Globus pallidus (tissue), 1 donor: ENCODE measurements around the gene MET.
"Not testable (repeated sequence)": the region's sequence is repeated elsewhere in the genome, so short reads cannot be mapped to it uniquely, and the experiment has no call there.

Source experiments
- DNase-seq: peaks from one replicate; pipeline ENCODE4 v3.0.0-alpha.2; 2015; ENCODE audit warnings: low spot score

Gene MET

DNA sequence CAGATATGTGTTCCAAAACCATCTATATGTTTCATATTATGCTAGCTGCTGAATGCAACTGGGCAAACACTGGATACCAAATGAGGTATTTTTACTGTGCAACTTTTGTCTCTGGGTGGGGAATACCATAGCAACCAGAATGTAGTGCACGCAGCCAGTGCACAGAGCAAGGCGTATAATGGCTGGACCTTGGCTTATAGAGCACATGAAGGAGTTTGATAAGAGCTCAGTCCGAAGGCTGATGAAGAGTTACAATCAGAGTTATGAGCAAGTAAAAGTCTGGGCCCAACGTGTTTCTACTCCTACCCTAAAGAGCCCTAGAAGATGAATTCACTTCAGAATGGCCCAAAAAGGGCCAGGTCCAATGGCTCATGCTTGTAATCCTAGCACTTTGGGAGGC, 82.2 kb downstream of the MET start:
- no peak for DNase-seq

DNA sequence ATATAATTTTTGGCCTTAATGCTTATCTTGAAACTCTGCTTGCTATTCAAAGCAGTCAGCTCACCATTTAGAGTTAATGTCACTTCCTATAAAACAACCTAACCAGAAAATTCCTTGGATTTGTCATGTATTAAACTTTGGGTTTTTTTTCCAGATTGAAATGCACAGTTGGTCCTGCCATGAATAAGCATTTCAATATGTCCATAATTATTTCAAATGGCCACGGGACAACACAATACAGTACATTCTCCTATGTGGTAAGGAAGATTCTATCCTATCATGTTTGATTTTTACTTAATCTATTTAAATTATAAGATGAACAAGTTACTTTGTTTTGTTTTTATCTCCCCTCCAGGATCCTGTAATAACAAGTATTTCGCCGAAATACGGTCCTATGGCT, 85.3 kb downstream of the MET start:
- DNase-seq: no peak

DNA sequence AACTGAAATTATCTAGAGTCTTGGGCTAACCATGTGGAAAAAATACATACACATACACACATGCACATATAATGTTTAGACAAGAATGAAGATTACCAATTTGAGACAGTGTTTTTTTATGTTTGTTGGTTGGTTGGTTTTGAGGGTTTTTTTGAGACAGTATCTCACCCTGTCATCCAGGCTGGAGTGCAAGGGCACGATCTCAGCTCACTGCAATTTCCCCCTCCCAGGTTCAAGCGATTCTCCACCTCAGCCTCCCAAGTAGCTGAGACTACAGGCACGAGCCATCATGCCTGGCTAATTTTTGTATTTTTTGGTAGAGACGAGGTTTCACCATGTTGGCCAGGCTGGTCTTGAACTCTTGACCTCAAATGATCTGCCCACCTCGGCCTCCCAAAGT, 87.6 kb downstream of the MET start:
- not testable (repeated sequence) for DNase-seq

DNA sequence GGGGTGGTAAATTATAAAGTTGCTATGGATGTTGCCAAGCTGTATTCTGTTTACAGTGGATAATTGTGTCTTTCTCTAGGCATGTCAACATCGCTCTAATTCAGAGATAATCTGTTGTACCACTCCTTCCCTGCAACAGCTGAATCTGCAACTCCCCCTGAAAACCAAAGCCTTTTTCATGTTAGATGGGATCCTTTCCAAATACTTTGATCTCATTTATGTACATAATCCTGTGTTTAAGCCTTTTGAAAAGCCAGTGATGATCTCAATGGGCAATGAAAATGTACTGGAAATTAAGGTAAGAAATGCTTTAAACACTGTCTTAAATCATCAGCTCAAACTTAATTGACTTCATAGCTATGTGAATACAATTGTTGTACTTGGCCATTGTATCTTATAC, 91.0 kb downstream of the MET start:
- DNase-seq: no peak

DNA sequence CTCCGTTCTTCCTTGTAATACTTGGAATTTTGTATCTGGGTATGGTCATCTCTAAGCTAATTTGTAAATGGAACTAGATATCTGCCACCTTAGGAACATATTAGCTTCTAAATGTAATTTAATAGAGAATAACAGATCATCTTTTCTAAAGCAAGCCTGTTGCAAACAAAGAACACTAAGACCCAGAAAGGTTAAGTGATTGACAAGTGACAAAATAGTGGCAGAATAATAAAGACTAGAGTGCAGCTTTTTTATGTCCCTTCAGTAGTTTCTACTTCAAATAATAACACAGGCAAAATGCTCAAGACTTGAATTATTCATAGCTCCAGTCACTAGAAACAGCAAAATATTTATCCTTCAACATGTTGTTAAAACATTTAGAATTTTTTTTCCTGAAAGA, 91.7 kb downstream of the MET start:
- DNase-seq: no peak

DNA sequence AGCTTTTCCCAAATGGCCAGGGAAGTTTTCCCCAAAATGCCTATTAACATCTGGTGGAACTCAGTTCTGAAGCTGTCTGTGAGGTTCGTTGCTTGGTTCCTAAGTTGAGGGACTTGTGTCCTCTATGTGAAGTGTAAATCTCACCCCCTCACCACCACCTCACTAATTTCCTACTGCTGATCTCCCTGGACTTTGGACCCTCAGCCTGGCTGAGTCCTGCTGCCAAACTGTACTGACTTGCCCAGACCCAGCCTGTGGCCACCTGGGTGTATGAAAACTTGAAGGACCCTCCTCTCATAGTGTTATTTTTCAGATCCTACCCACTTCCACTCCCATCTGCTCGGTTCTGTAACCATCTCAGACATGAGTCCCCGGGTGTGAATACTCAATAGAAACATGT, 94.9 kb downstream of the MET start:
- no peak for DNase-seq

DNA sequence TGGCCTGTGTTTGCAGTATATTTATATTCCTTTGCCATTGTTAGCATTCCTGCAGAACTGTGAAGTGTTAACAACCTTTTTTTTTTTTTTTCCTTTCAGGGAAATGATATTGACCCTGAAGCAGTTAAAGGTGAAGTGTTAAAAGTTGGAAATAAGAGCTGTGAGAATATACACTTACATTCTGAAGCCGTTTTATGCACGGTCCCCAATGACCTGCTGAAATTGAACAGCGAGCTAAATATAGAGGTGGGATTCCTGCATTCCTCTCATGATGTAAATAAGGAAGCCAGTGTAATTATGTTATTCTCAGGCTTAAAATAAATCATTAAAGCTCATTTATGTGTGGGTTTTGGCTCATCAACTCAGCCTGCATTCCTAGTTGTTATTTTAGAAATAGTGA, 97.5 kb downstream of the MET start:
- no peak for DNase-seq

DNA sequence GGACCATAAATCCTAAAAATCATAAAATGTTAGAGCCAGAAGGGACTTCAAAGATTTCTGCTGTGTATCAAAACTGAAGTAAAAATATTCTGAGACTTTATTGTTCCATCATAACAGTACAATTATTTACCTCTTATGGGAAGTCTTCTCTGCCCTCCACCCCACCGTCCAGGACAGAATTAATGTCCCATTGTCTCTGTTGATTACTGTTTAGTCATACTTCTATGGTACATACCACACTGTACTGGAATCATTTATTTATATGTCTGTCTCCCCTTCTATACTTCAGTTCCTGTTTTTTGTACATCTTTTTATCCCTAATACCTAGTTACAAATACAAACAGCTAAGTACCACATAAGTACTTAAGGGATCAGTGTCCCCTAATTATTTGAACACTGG, 98.9 kb downstream of the MET start:
- no peak for DNase-seq

DNA sequence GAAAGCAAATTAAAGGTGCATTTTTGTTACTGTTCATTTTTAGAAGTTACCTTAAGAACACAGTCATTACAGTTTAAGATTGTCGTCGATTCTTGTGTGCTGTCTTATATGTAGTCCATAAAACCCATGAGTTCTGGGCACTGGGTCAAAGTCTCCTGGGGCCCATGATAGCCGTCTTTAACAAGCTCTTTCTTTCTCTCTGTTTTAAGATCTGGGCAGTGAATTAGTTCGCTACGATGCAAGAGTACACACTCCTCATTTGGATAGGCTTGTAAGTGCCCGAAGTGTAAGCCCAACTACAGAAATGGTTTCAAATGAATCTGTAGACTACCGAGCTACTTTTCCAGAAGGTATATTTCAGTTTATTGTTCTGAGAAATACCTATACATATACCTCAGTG, 99.6 kb downstream of the MET start:
- no peak for DNase-seq

DNA sequence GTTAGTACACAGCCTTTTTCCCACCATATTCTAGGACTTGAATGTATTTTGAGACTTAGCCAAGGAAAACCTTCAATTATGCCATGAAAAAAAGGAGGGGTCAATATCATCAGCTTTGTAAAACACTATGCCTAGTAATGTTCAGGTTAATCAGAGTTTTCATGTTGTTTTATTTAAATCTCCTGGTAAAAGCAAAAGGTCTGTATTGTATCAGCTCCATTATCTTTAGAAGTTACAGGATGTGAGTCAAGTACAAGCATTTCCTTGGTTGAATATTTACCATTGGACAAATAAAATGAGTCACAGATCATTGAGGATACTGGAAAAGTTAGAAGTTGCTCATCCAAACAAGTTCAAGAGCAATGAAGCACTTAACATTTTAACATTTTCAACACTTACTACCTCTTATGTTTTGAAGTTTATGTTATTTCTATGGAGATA, 100.4 kb downstream of the MET start:
- DNase-seq: no peak

DNA sequence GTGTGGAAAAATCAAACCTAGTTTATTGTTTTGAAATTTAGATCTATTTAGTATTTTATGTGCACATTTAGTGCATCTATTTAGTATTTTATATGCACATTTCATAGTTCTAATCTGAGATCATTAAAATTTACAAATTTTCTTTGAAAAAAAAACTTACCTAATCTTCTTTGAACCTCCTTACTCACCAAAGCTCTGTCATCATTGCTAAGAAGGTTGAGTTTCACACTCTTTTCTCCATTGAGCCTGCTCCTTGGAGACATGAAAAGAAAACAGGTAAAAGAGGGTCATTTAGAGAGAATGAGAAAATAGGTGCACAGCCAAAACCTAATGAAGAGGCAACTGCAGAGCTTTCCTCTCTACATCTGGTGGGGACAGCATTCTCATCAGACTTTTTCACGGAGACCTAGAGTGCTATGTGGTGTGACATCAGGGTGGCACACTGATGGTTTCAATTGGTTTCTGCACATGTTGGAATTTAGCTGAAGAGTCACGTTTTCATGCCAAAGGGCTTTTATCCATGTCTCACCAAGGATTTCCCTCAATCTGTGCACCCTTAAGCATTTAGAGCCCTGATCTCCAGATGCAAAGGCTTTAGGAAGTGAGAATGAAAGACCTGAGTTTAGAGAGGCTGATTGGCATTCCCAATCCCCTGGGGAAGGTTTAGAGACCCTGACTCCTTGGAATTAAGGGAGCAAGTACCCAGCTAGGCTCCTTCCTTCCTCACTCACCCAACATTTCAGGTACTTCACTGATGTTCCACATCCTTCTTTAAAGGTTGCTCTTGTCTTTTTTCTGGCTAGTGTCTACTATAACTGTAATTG, 101.1 kb downstream of the MET start:
- no peak for DNase-seq

DNA sequence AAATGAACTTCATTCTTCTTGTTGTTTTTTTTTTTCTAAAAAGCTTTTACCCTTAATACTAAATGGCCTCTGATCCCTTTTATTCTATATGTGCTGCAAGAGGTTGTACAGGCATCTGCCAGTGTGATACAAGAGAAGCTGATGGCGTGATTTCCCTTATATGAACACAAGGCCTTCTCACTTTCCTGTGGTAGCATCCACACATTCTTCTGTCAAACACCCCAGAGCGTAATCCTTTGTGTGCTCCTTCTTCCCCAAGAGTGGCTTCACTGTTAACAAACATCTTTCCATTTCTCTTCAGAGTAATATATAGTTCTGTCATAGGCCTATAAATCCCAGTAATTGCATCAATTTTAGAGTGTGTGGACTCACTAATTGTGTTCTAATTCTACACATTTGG, 104.0 kb downstream of the MET start:
- no peak for DNase-seq

DNA sequence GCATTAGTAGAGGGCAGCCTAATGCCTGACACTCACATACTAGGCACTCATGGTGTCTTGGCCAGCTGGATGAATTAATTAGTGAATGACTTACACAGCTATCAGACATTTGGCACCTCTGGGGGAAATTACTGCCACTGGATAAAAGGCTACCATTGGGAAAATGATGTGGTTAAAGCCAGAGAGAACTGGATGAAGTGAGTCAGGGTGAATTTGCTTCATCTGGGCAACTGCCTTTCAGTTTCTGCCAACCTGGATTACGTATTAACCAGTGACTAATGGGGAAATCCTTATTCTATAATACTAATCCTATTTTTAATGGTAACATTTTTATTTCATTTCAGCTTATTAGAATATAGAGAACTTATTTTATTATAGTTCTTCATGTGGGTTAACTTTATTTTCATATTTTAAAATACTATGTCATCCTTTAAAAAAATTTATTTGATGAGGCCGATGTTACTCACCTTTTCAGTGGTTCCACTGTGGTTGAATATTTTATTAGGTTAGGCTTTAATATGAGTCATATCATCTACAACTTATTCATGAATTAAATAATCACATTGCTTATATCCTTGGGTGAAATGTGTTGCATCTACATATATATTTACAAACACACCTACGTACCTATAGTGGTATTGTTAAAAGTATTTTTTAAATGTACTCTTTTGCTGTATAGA, 104.8 kb downstream of the MET start:
- DNase-seq: no peak

DNA sequence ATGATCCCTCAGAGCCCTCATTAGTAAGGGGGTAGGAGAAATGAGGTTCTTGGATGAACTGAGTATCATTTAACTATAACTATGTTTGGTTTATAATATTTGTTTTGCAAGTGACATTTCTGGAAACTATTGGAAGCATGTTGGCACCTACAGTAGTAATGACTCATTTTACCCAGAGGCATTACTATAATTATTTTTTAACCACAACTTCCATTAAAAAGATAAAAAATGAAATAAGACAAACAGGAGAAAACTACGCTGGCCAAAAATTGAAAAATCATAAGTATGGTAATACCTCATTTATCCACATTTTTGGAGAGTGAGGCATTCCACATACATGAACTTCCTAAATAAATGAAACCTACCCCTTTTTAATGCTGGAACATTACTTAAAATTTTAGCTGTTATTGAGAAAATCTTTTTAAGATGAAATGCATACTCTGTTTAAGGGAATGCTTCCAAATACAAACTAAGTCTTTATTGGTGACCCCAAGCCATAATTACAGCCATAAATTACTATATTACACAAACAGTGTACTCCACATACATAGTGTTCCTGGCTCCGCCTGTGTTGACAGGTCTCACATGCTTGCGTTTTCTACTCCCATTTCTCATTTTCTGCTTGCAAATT, 105.8 kb downstream of the MET start:
- DNase-seq: no peak

DNA sequence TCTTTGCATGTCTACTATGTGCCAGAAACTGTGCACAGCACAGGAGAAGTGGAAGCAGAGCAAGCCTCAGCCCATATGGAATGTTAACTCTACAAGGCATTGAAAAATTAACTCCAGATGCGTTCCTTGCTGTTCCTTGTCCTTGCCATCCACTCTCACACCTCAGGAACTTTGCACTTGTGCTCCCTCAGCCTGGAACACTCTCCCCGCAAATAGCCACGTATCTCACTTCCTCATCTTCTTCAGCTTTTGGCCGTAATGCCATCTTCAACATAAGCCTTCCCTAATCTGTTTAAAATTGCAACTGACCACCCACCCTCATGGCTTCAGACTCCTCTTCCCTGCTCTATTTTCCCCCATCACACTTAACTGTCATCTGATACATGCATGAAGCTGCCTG, 107.2 kb downstream of the MET start:
- no peak for DNase-seq

DNA sequence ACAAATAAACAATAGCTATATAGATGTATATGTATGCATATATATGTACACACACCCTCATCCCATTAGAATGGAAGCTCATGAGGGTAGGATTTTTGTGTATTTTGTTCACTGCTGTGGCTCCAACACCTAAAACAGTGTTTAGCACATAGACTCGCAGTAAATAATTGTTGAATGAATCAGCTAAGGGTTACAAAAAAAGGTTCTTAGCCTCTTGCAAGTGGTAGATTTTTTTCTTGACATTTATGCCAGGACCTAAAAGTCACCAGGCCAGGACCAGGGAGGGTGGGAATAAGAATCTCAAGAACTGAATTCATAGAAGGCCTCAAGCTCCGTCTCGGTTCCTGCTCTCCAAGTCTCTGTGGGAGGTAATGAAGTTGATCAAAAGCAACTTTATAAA, 107.9 kb downstream of the MET start:
- DNase-seq: no peak

DNA sequence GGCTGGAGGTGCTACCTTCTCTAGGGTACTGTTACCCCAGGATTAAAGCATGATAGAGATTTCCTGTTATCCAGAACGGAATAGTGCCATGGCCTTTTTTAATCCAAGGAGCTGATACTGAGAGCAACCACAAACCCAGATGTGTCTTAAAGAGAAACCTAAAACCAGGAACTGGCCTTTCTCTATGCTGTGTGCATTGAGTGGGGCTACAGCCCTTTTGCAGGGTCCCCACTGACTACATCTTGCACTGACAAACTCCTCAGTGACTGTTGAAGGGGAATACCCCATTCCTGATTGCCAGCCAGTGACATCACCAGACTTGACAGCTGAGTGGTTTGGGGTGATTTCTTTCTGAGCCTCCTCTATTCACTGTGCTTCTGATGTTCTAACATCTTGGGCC, 108.5 kb downstream of the MET start:
- DNase-seq: no peak

DNA sequence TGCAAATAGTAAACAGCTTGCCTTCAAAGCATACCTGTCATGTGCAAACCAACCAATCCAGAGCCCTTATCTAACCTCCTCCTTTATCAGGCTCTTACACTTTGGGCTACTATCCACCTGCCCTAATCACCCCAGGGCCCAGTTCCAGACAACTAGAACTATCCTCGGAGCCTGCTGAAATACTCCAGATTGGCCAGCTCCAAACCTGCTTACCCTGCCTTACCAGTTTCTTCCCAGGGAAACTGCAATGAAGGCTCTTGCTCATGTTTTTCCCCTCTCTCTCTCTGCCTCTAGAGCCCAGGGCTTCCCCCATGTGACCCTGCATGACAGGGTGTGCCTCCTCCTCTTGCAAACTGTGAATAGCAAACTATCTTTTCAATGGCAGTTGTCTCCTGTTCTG, 109.0 kb downstream of the MET start:
- DNase-seq: no peak

DNA sequence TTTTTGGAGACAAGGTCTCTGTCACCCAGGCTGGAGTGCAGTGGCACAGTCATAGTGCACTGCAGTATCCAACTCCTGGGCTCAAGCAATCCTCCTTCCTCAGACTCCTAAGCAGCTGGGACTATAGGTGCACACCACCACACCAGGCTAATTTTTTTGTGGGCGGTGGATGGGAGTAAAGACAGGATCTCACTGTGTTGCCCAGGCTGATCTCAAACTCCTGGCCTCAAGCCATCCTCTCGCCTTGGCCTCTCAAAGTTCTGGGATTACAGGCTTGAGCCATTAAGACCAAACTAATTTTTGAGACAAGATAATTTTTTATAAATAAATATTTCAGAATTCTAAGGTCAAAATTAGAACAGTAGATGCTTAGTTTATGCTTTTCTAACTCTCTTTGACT, 109.6 kb downstream of the MET start:
- DNase-seq: no peak

DNA sequence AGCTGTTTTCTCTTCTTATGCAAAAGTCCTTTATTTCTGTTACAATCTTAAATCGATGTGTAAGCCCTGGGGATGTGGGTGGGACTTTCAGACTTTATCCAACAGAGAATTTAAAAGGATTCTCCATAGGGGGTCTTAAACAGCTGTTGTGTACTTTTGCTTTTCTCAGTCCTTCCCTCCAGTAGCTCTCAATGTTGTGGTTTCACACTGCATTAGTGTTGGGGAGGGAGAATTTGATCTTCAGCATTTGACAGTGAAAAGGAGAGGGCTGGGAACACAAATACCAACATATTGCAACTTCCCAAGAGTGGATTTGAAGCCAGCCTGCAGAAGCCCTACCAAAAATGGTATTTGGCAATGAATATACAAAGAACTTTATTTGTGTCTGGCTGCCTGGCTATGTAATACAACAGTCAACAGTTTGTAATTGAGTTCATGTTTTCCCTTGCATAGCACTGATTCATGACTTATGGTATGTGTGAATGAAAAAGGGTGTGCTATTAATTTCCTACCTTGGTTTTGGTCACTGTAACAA, 110.2 kb downstream of the MET start:
- DNase-seq: no peak

DNA sequence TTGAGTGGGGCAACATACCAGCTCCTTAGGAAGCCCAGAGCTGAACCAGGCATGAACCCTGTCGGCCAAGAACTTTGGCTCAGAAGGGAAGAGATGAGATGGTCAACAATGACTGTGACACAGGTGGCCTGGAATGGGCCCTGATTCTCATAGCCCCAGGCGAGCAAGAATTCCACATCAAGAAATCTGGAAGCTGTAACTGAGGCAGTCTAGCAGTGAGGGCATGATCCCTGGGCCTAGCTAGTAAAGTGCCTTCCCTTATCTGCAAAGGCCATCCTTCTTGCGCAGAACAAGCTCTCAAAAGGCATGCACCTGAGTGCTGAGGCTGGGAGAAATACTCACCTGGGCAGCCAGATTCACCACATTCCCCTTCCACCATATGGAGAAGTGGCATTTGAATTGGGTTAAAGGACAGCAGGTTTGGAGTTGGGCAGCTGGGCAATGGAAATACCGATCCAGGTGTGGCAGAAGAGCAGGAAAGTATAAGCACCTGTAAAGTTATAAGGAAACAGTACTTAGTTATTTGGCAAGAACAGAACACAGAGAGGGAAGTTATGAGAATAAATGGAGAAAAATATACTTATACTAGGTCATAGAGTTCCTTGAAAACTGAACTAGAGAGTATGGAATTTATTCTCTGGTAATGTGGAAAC, 111.8 kb downstream of the MET start:
- no peak for DNase-seq

DNA sequence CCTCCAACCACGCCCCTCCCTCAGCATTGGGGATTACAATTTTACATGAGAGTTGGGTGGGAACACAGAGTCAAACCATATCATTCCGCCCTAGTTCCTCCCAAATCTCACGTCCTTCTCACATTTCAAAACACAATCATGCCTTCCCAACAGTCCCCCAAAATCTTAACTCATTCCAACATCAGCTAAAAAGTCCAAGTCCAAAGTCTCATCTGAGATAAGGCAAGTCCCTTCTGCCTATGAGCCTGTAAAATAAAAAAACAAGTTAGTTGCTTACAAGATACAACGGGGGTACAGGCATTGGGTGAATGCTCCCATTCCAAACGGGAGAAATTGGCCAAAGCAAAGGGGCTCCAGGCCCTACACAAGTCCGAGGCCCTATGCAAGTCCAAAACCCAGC, 112.7 kb downstream of the MET start:
- DNase-seq: no peak

DNA sequence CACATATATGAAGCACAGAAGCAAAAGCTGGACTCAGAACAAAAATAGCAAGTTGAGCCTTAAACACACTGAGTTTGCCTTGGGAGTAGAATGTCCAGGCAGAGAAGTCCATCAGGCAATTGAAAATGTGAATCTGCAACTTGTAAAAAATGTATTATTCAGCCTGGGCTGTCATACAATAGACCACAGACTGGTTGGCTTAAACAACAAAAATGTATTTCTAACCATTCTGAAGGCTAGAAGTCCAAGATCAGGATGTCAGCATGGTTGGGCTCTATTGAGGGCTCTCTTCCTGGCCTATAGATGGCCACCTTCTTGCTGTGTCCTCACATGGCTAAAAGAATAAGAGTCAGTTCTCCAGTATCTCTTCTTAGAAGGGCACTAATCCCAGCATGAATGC, 113.8 kb downstream of the MET start:
- no peak for DNase-seq
